HCT116 (cell line): ENCODE data around the gene ALPL. TPM values are rescaled to one million over a fixed set of nuclear protein-coding genes. Genes with fewer than 3 reads are reported as not detected.
A peak's percentile ranks its signal among the peaks of the same experiment; 100 is the strongest.

Source experiments
- ATAC-seq: fragments of 200-7000 bp; cut with Tn5 transposase; 2 replicates; pipeline ENCODE4 v1.9.1; 2020; ENCODE audit warnings: mild to moderate bottlenecking, moderate library complexity
- BruUV-seq: library from RNA; stranded (reverse); fragments of 400-500 nt; replicated peaks from 2 replicates; lab custom pipeline; 2021; lab: Mats Ljungman, UMichigan
- CTCF ChIA-PET: fragments of 300-600 bp; sonication (Branson Sonifier 250); formaldehyde crosslinking; loops from one replicate; lab custom pipeline; 2021; ENCODE audit warnings: antibody characterized with exemption; lab: Charles Lee
- POLR2A ChIA-PET: fragments of 300-600, 350-600 bp; sonication (Branson Sonifier 250); formaldehyde crosslinking; loops from one replicate; lab custom pipeline; 2021; ENCODE audit warnings: antibody characterized with exemption; lab: Charles Lee
- RAD21 ChIA-PET, 2 experiments: fragments of 300-600 bp; sonication (Branson Sonifier 250); formaldehyde crosslinking; loops; one replicate each; lab custom pipeline; 2023; ENCODE audit warnings: low total read pairs in 2 of 2; ENCODE audit not compliant: uncharacterized antibody in 2 of 2, unreplicated experiment in 2 of 2, low non-redundant PET in 1 of 2; lab: Charles Lee
- DNase-seq: peaks from one replicate; pipeline ENCODE4 v3.0.0-alpha.2; 2010; ENCODE audit warnings: low read depth, low spot score
- H2AFZ ChIP-seq: fragments of 200-600 bp; shearing (Covaris generic), sonication (generic); 2 replicates; pipeline ENCODE4 v1.6.1; 2017; ENCODE audit warnings: low read depth, mixed run types, mixed read lengths, antibody characterized with exemption, low read length; ENCODE audit not compliant: poor library complexity, severe bottlenecking
- H3K27ac ChIP-seq: 2 replicates; pipeline ENCODE4 v1.5.1; 2012; ENCODE audit warnings: low read depth, low read length
- H3K27me3 ChIP-seq: fragments of 200-600 bp; sonication (generic); 2 replicates; pipeline ENCODE4 v1.6.1; 2016; ENCODE audit warnings: mixed run types, low read length, mixed read lengths; ENCODE audit not compliant: insufficient read depth
- H3K36me3 ChIP-seq, 2 experiments: fragments of 200-500 bp in 1 of 2; fragments of 200-600 bp in 1 of 2; sonication (Bioruptor generic) in 1 of 2; sonication (generic) in 1 of 2; 2 replicates each; pipeline versions ENCODE4 v1.5.1 to v1.6.1; 2014 to 2016; ENCODE audit warnings: low read length in 2 of 2, inconsistent platforms in 1 of 2, mixed read lengths in 1 of 2, mixed run types in 1 of 2; ENCODE audit not compliant: insufficient read depth in 2 of 2, control insufficient read depth in 1 of 2
- H3K4me1 ChIP-seq, 2 experiments: fragments of 200-600 bp in 1 of 2; sonication (generic) in 1 of 2; 2 replicates each; pipeline versions ENCODE4 v1.5.1 to v1.6.1; 2012 to 2017; ENCODE audit warnings: low read length in 2 of 2, inconsistent platforms in 1 of 2, mild to moderate bottlenecking in 1 of 2, mixed read lengths in 1 of 2, mixed run types in 1 of 2, moderate library complexity in 1 of 2; ENCODE audit not compliant: insufficient read depth in 2 of 2, control insufficient read depth in 1 of 2
- H3K4me2 ChIP-seq: fragments of 200-600 bp; sonication (generic); 2 replicates; pipeline ENCODE4 v1.6.1; 2017; ENCODE audit warnings: mixed run types, low read length, mixed read lengths
- H3K4me3 ChIP-seq, 2 experiments: fragments of 200-600 bp in 1 of 2; sonication (generic) in 1 of 2; replicated peaks in 1 of 2; 2 replicates each; pipeline ENCODE4 v1.5.1; 2011 to 2016; ENCODE audit warnings: low read length in 2 of 2, control low read depth in 1 of 2, low read depth in 1 of 2, mild to moderate bottlenecking in 1 of 2, mixed read lengths in 1 of 2, mixed run types in 1 of 2
- H3K79me2 ChIP-seq: fragments of 200-600 bp; sonication (generic); 2 replicates; pipeline ENCODE4 v1.6.1; 2017; ENCODE audit warnings: mild to moderate bottlenecking, mixed run types, low read length, moderate library complexity, mixed read lengths; ENCODE audit not compliant: insufficient read depth
- H3K9ac ChIP-seq: fragments of 200-600 bp; sonication (generic); 2 replicates; pipeline ENCODE4 v1.6.1; 2016; ENCODE audit warnings: low read length, mixed read lengths
- H3K9me2 ChIP-seq: fragments of 200-600 bp; sonication (generic), shearing (Covaris generic); 2 replicates; pipeline ENCODE4 v1.6.1; 2017; ENCODE audit warnings: mixed run types, mild to moderate bottlenecking, moderate library complexity; ENCODE audit not compliant: insufficient read depth
- H3K9me3 ChIP-seq, 2 experiments: fragments of 200-500 bp in 1 of 2; fragments of 200-600 bp in 1 of 2; sonication (Bioruptor generic) in 1 of 2; sonication (generic) in 1 of 2; 2 replicates each; pipeline ENCODE4 v1.6.1; 2014 to 2017; ENCODE audit warnings: low read length in 2 of 2, mixed read lengths in 2 of 2, inconsistent platforms in 1 of 2, low read depth in 1 of 2, mild to moderate bottlenecking in 1 of 2, mixed run types in 1 of 2, moderate library complexity in 1 of 2; ENCODE audit not compliant: control insufficient read depth in 1 of 2, insufficient read depth in 1 of 2
- H4K20me1 ChIP-seq: fragments of 200-600 bp; sonication (generic), shearing (Covaris generic); 2 replicates; pipeline ENCODE4 v1.6.1; 2017; ENCODE audit warnings: mixed run types, mild to moderate bottlenecking, moderate library complexity; ENCODE audit not compliant: insufficient read depth
- ATF3 ChIP-seq: IDR thresholded peaks from 2 replicates; pipeline ENCODE4 v1.6.1; 2012
- EZH2 ChIP-seq: fragments of 200-600 bp; sonication (generic); IDR thresholded peaks from 2 replicates; pipeline ENCODE4 v1.6.1; 2017; ENCODE audit warnings: antibody characterized with exemption, mixed run types
- POLR2A ChIP-seq: IDR thresholded peaks from 2 replicates; pipeline ENCODE4 v1.7.0; 2011; ENCODE audit warnings: borderline replicate concordance; ENCODE audit not compliant: insufficient read depth, insufficient read length; ENCODE audit errors: extremely low read depth
- REST ChIP-seq: IDR thresholded peaks from 2 replicates; pipeline ENCODE4 v1.6.1; 2012; ENCODE audit warnings: low read depth
- intact Hi-C: fragments of 100-400 bp; cut with micrococcal nuclease; formaldehyde crosslinking; loops from 2 replicates; pipeline ENCODE4 v1.10.0; 2022
- total RNA-seq: library from RNA; stranded (reverse); gene quantifications from one replicate; pipeline ENCODE4 v1.2.1, GENCODE V29; 2021; ENCODE audit not compliant: unreplicated experiment

The ALPL gene
- total RNA-seq, 1 experiment from 2014 or later, result 0.61 TPM

DNA sequence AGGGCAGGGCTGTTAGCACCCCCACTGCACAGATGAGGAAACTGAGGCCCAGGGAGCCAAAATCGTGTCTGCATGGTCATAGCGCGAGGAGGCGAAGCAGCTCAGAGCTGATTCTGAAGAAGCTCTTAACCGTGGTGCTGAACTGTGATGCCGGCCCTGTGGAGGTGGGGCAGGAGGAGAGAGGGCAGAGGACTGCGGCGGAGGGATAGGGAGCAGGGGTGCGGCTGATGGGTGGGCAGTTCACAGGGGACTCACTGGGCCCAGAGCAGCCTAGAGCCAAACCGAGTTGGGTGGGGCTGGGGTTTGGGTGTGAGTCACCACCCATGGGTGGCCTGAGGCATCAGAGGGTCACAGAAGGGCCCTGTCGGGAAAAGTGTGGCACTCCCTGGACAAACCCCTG is 85.3 kb downstream of the ALPL start:
- DNase-seq (no peak), ATAC-seq (peak; percentile 25)
- no peak overlapping the region for H3K4me3 ChIP-seq
- ChIA-PET RAD21 (no interaction called here), CTCF (interaction anchor here (1.0 to 1.4 kb wide), 2 partner anchors 224 to 226 kb away, joined by 3 to 7 read pairs; no protein-coding TSS in a partner anchor), POLR2A (no interaction called here)
- no peaks in the 10 kb centered on the region for H3K79me2 ChIP-seq
- no peaks in the 10 kb centered on the region for H3K36me3 ChIP-seq
- BruUV-seq, result no TSS peak
- no peak overlapping the region for H3K27ac ChIP-seq
- intact Hi-C loops, result no loop called here
- H3K27me3 ChIP-seq, result no peaks in the 10 kb centered on the region
- H4K20me1 ChIP-seq, result no peaks in the 10 kb centered on the region
- no peak overlapping the region for H2AFZ ChIP-seq
- TF ChIP-seq ATF3 (no peak), POLR2A (no peak), EZH2 (no peak), REST (no peak)
- peak overlapping the region; percentile 20; the same call in 1 of the 2 replicates for H3K4me2 ChIP-seq
- H3K9me2 ChIP-seq, result no peaks in the 10 kb centered on the region
- no peak overlapping the region for H3K9ac ChIP-seq
- no peaks in the 10 kb centered on the region for H3K9me3 ChIP-seq
- H3K4me1 ChIP-seq, result peaks cover 7 to 13% of the 10 kb centered on the region in 2 experiments; a peak in 3 of 4 replicates
